H4 (cell line): ENCODE results near the gene ENPP5. TPM values are rescaled to one million over a fixed set of nuclear protein-coding genes. Genes with fewer than 3 reads are reported as not detected.
"Not testable (repeated sequence)": the region's sequence is repeated elsewhere in the genome, so short reads cannot be mapped to it uniquely, and the experiment has no call there.

Experiments
- DNase-seq: peaks from one replicate; pipeline ENCODE4 v3.0.0-alpha.2; 2015; ENCODE audit warnings: low spot score
- total RNA-seq: library from RNA; depleted of rRNA; stranded (reverse); fragments of >200 nt; shearing (Covaris generic); gene quantifications from 2 replicates; pipeline ENCODE4 v1.2.3, GENCODE V29; 2014

Gene ENPP5
- total RNA-seq, 1 experiment from 2014 or later = 0.89 TPM

DNA sequence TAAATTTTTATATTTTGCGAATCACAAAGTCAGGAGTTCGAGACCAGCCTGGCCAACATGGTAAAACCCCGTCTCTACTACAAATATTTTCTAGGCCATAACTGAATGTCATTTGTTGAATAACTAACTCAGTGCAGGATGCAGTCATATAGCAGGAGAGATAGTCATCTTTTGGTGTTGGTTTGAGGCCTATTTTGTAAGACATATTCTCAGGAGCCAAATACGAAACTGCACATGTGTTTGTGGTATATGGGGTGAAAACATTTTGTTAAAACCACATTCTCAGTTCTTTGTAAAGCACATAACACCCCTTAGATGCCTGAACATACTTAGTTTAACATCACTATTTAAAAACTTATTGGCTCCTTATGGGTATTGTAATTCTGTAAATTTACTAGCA is 4.7 kb upstream of the ENPP5 start:
- DNase-seq = no peak

DNA sequence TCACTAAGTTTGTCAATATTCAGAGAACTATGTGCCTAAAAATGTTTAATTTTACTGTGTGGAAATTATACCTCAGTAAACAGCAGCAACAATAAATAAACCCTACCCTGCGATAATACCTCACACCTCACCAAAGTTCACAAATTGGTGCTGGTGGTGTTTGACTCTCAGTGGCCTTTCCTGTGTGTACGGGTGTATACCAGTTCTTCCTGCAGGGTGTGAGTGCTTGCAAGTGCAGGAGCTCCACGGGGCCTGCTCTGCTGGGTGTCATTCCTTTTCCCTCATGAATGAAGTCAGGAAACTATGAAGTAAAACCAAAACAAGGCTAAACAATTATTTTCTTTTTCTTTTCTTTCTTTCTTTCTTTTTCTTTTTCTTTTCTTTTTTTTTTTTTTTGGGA is 4.1 kb upstream of the ENPP5 start:
- DNase-seq = no peak

GRCh38 chr6:46172176-46172575 is 1.4 kb upstream of the ENPP5 start:
- no peak for DNase-seq

- DNase-seq = no peak
These were observed 10.7 kb downstream of the ENPP5 start for GRCh38 chr6:46160102-46160501.

GRCh38 chr6:46159229-46159628 is 11.6 kb downstream of the ENPP5 start:
- DNase-seq = no peak

DNA sequence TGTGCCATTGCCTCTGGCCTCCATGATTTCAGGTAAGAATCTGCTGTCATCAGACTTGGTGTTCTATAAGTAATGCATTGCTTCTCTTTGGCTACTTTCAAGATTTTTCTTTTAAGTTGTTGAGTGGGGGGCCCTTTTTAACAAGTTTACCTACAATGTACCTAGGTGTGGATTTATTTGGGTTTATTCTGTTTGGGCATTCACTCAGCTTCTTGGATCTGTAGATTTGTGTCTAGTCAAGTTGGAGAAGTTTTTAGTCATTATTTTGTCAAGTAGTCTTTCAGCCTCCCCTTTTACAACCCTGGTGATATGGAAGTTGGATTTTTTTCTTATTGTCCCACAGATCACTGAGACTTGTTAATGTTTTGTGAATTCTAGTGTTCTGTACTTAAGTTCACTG is 14.1 kb downstream of the ENPP5 start:
- no peak for DNase-seq

DNA sequence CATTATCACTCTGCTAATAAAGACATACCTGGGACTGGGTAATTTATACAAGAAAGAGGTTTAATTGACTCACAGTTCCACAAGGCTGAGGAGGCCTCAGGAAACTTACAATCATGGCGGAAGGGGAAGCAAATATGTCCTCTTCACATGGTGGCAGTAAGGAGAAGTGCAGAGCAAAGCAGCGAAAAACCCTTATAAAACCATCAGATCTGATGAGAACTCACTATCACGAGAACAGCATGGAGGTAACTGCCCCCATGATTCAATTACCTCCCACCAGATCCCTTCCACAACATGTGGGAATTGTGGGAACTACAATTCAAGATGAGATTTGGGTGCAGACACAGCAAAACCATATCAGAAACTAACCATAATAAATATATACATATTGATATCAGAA is 21.7 kb downstream of the ENPP5 start:
- not testable (repeated sequence) for DNase-seq

- DNase-seq = no peak
These were observed 26.5 kb downstream of the ENPP5 start for GRCh38 chr6:46144270-46144669.

DNA sequence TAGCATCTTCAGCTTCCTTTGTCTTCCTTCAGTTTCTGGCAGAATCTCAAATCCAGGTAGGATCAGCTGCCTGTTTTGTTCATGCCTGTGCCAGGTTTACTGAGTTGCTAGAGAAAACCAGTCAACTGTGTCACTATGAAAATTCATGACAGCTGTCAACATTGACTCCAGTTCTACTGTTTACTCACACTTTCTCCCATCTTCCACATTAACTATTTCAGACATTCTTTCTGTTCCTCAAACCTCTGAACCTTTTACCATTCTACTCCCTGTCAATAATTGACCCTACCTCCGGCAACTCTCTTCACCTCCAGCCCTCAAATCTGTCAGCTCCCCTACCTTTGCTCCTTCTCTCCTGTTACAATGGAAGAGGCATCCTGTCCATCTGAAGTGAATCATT is 32.5 kb downstream of the ENPP5 start:
- DNase-seq = no peak

- no peak for DNase-seq
These were observed 33.4 kb downstream of the ENPP5 start for GRCh38 chr6:46137387-46137786.

DNA sequence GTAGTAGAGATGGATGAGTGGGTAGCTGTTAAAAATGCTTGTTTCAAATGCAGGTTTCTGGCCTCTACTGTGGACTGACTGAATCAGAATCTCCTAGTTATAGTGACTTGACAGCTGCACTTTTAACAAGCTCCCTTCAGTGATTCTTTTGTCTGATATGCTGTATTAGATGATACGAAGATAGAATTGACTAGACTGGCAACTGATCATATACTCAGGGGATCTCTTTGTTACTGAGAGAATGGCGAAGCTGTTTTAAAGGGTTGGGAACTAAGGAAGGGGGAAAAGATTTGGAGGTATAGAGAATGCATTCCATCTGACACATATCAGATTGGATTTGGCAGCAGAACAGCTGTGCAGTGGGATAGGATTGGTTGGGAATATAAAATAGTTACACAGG is 33.9 kb downstream of the ENPP5 start:
- no peak for DNase-seq

GRCh38 chr6:46135176-46135575 is 35.6 kb downstream of the ENPP5 start:
- DNase-seq = no peak

- DNase-seq = no peak
These were observed 36.6 kb downstream of the ENPP5 start for GRCh38 chr6:46134216-46134615.

GRCh38 chr6:46131291-46131690 is 39.5 kb downstream of the ENPP5 start:
- DNase-seq = not testable (repeated sequence)

GRCh38 chr6:46130666-46131065 is 40.1 kb downstream of the ENPP5 start:
- DNase-seq = no peak

- DNase-seq = peak; percentile 57
These were observed 40.9 kb downstream of the ENPP5 start, which contains the start of gene ENPP4 for GRCh38 chr6:46129629-46130511. ENPP4 (plus strand) TSS chr6:46129989; CDS start chr6:46139584, 9,595 bp downstream.

DNA sequence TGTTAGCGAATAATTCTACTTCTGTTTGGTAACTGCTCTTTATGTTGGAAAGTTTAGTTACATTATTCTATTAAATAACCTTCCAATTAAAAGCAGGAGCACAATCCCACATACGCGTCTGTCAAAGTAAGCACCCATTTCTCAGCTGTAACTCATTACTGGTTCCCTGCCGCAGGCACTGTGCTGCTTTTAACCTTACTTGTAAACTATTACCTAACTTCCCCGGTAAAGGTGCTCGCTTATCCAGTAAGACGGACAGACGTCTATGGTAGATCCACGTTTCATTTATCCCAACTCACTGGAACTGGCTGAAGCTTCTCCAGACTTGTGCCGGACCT is 41.5 kb downstream of the ENPP5 start:
- no peak for DNase-seq

GRCh38 chr6:46128476-46128875 is 42.3 kb downstream of the ENPP5 start:
- no peak for DNase-seq

DNA sequence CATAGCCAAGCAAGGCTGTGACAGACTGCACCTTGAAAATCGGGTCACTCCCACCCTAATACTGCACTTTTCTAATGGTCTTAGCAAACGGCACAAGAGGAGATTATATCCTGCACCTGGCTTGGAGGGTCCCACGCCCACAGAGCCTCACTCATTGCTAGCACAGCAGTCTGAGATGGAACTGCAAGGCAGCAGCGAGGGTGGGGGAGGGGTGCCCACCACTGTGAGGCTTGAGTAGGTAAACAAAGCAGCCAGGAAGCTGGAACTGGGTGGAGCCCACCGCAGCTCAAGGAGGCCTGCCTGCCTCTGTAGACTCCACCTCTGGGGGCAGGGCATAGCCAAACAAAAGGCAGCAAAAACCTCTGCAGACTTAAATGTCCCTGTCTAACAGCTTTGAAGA is 51.1 kb downstream of the ENPP5 start:
- not testable (repeated sequence) for DNase-seq

- no peak for DNase-seq
These were observed 51.9 kb downstream of the ENPP5 start for GRCh38 chr6:46118836-46119235.

GRCh38 chr6:46118157-46118556 is 52.6 kb downstream of the ENPP5 start:
- no peak for DNase-seq

DNA sequence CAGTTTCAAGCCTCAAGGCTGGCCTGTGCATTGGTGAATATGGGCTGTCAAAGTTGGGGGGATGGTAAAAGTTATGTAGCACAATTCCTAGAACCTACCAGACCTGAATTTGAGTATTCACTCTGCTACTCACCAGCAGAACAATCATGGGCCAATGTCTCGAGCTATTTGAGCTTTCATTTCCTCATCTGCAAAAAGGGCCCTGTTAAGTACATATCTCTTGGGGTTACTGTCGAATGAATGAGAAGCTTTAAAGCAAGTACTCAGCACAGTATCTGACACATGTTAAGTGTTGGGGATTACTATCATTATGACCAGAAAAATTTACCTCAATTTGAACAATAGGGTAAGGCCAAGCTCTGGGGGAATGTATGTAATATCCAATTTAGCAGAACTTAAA is 54.5 kb downstream of the ENPP5 start:
- DNase-seq = no peak

DNA sequence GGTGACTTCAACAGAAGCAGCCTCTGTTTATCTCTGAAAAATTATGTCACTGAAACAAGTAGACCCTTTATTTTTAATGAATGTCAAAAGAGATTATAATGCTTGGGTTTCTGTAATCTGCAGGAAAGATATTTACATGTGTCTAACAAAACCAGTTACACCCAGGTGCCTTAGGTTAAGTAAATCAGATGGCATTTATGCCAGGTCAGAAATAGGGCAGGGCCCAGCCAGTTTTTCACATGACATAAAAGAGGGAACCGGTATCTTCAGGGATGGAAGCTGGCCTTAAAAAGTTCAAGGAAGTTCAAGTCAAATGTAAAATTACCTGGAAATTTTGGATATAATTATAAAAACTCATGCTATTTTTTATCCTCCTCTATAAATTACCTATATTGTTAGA is 55.1 kb downstream of the ENPP5 start:
- no peak for DNase-seq

GRCh38 chr6:46113370-46113769 is 57.4 kb downstream of the ENPP5 start:
- DNase-seq = no peak
